NCI-H2171 treated with DMSO at 0.1 percent for 48 hours (cell line): ENCODE results near the gene CAMTA1.

Source experiments
- DNase-seq: peaks from one replicate; lab custom pipeline; 2025; lab: John Stamatoyannopoulos, UW

CAMTA1 gene

DNA sequence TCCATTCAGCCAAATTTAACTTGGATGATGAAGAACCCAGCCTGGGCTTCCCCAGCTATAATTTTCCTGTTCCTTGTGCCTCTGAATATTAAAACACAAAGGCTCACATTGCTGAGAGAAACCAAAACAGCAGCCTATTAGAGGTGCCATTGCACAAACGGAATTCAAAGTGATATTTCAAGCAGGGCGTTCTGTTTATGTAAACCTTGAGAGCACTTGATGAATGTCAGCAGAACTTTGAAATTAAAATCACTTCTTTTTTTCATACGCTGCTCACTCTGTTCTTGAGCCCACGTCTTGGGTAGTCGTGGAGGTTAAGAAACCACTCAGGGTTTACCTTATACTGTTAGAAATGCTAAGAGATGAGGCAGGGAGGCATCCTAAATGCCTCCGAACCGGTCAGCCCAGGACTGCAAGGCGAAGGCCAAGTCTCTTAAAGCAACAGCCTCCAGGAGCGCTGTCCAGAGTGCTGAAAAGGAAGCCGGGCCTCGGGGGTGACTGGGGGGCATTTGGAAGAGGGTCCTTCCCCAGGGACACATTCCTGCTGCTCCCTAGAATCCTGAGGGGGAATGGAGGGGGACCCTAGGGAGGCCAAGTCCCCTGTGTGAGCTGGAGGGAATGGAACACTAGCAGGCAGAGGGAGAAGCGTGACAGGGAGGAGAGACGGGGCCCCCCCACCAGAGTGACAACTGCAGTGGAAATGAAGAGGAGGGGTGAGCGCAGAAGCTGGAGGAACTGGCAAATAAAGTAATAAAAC lies 831.0 kb downstream of the CAMTA1 start:
- no peak for DNase-seq

- DNase-seq: no peak
These were observed 831.7 kb downstream of the CAMTA1 start for GRCh38 chr1:7616953-7617352.

DNA sequence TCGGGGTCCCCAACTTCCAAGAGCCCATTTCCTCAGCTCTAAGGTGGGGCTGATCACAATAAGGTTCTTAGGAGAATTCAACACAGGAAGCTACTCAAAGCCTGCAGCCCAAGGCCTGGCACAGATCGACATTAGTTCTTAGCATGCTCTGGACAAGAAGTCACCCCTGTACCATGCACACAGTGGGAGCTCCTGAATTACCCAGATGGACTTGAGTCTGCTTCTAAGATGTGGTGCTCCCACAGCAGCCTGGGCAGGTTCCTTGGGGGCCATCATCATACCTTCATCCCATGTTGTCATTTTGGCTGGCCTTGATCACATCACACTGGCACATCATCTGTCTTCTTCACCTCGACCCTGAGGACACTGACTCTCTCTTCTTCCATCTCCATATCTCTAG lies 832.6 kb downstream of the CAMTA1 start:
- DNase-seq: no peak

- DNase-seq: peak; percentile 21
These were observed 834.9 kb downstream of the CAMTA1 start for GRCh38 chr1:7620196-7620595.

DNA sequence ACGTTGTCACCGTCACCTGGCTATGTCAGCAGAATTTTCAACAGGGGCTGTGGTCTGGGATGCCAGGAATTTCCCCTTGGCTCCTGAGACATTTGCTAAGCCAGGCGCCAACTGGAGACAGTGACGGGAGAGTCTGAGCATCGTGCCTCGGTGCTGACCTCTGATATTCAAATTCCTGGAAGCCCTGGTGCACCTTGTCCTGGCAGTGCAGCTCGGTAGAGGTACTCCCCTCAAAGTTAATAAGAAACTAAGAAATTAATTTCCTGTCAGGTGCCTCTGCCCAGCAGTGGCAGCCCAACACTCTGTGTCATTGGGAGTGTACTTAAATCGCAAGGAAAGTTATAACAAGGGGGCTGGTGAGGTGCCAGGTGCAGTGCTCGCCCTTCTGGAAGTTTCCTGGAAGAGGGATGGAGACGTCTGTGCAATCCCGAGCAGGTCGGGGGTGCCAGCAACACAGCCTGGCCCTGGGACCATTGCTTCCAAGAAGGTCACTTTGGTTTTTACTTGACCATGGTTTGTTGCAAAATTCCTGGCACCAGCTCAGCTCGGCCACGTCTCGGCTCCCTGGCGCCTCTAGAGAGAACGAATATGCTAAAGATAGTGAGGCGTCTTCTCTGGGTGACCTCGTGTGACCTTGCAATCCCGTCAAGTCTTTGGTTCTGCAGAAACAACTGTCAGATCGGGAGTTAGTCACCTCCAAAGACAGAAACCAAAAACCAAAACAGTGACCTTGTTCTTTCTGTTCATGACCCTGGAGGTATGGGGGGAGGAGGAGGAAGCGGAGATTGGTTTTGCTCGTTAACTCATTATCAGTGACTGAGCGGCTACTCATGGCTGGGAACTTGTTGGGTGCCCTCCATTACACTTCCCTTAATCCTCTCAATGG lies 836.3 kb downstream of the CAMTA1 start:
- DNase-seq: no peak

DNA sequence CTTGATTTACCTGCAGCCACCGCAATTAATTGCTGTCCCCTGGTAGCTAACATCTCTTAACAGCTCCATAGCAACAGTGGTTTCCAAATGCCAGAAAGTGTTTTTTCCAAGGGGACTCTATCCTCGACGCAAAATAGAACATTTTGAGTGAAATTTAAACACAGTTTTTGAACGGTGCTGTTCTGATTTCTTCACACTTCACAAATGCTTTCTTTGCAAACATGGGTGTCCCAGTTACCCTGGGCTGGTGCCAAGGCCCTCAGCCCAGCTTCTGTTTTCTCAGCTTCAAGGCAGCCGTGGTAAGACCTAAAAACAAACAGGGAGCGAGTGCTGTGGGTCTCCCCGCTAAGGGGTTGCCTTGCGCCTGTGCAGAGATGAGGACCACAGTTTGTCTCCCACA lies 838.6 kb downstream of the CAMTA1 start:
- DNase-seq: no peak

DNA sequence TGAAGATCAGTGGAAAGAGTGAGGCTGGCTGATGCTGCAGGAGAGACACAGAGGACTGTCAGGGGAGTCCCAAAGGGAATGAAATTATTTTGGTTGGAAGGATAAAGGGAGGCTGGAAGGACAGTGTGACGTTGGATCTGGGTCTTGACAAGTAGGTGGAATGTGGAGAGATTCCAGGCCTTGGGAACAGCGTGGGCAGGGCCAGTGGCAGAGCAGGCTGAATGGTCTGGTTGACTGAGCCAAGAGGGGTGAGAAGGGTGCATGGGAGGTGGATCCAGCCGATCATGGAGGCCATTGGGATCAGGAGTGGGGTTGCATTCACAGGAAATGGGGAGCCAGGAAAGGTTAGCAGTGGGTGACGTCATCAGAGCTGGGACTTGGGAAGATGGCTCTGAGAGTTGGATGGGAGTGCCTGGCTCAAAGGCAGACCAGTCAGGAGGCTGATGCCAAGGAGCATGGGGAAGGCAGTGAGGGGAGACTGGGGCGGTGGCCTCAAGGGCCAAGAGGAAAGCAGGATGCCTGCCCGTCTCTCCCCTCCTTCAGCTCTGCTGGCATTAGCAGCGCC lies 839.6 kb downstream of the CAMTA1 start:
- no peak for DNase-seq

- DNase-seq: no peak
These were observed 840.1 kb downstream of the CAMTA1 start for GRCh38 chr1:7625401-7625800.

DNA sequence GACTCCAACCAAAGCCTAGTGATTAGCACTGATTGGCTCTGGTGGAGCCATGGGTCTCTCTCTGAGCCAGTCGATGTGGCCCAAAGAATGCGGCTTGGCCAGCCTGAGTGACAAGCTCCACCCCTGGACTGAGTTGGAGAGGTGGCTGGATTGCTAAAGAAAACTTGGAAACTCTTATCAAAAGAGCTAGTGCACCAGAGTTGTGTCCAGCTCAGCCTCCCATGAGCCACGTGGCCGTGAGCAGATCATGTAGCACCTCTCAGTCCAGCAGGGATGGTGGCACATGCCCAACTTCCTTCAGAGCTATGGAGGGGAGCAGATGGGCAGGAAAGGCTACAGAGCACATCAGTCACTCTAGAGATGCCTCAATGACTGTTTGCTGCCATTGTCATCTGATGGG lies 843.0 kb downstream of the CAMTA1 start:
- DNase-seq: no peak

- no peak for DNase-seq
These were observed 843.8 kb downstream of the CAMTA1 start for GRCh38 chr1:7629011-7629410.

DNA sequence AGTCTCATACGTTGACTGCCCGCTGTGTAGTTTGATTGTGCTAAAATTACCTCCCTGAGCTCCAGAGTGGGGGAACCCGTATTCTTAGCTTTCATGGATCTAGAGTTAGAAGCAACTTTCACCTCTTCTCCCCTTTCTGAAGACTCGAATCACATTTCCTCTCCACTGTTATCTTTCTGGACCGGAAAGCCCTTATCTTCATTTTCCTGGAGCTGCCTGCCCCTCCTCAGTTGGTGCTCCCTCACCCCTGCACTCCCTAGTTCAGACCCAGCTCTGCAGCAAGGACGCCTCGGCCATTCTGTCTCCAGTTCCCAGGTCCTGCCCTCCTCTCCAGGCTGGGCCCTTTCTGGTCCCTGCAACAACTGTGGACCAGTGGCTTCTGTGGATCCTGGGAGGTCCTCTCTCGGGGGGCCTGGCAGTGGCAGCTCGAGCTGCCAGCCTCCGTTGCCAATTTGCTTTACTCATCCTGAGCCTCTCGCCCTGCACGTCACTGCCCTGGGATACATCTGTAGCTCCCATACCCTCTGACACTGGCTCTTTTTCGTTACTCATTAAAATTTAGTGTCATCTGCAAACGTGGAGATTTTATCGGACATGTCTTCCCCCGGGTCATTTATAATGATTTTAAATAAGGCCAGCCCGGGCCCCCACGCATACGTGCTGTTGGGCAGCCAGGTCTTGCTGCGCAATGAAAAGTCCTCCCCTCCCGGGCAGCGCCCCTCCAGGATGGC lies 844.4 kb downstream of the CAMTA1 start:
- DNase-seq: no peak

- DNase-seq: no peak
These were observed 845.1 kb downstream of the CAMTA1 start for GRCh38 chr1:7630378-7630777.

DNA sequence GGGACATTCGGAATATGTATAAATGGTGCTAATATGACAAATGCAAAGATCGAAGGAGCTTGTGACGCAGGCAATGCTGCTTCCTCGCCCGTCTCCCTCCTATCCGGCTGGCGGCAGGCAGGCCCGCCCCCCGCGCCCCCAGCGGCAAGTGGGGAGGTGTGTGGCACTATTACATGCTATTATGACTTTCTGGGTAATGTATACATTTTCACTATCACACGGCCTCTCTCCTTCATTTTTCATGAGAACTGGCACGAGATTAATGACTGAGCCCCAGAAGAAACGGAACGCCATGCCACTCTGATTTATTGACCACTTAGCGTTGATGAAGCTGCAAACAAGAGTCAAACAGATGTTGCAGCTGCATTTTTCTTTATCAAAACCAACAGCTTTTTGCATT lies 846.9 kb downstream of the CAMTA1 start:
- DNase-seq: no peak

DNA sequence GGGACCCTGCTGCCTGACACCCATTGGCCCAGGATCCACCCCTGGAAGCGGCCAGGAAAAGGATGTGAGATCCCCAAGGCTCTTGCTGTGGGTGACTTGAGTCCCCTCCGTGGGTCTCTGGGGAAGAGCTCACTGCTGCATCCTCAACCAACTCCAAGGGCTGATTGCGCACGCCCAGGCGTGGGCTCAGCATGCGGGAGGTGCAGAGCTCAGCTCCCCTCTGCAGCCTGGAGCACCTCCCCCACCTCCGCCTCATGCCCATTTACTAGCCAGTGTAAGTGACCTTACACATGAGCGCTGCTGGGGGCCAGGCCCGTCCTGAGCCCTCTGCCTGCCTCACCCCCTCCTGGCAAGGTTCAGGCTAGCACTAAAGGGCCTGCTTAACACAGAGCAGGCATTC lies 847.4 kb downstream of the CAMTA1 start:
- no peak for DNase-seq

- DNase-seq: no peak
These were observed 848.4 kb downstream of the CAMTA1 start for GRCh38 chr1:7633506-7634245.

- no peak for DNase-seq
These were observed 849.4 kb downstream of the CAMTA1 start for GRCh38 chr1:7634546-7635240.

GRCh38 chr1:7636795-7637526 lies 851.7 kb downstream of the CAMTA1 start:
- no peak for DNase-seq

DNA sequence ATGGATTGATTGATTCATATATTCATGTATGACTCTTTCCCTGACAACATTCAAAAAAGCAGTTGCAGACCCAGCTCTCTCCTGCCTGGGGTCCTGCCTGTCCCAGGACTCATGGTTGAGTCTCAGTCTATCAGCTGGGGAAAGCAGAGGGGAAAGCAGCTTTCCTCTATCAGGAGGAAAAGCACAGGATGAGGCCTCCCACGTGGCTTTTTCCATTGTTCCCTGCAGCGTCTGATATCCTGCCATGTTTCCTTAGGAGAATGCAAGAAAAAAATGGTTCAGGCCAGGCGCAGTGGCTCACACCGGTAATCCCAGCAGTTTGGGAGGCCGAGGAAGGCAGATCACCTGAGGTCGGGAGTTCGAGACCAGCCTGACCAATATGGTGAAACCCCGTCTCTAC lies 852.8 kb downstream of the CAMTA1 start:
- DNase-seq: no peak

DNA sequence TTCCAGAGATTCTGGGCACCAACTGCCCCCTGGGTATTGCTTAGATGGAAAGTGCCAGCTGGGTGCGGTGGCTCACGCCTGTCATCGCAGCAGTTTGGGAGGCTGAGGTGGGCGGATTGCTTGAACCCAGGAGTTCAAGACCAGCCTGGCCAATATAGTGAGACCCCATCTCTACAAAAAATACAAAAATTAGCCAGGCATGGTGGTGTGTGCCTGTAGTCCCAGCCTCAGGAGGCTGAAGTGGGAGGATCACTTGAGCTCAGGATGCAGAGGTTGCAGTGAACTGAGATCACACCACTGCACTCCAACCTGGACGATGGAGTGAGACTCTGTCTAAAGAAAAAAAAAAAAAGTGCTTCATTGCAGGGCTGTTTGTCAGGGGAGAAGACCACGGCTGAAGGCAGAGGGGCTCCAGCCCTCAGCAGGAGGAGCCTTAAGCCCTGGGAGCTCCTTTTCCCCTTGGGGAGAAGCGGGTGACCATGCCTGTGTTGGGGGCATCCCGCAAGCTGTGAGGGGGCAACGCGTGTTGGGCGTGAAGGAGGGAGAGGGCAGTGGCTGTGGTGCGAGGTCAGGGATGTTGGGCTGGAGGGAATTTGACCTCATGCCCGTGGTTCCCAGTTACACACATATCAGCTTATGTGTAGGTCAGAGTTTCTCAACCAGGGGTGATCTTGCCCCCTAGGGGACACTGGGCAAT lies 854.3 kb downstream of the CAMTA1 start:
- DNase-seq: no peak

DNA sequence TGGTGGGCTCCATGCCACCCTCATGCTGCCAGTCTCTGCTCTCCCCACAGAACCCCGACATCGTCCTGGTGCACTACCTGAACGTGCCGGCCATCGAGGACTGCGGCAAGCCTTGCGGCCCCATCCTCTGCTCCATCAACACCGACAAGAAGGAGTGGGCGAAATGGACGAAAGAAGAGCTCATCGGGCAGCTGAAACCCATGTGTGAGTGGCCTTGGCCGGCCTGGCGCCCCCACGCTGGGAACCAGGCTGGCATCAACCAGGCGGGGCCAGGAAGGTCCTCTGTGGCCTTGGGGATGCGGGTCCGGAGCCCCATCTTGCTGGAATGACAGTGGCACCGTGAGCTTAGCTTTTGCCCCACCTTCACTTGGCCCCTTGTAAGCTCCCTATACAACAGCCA lies 855.1 kb downstream of the CAMTA1 start:
- no peak for DNase-seq
